GM21447 (cell line): ENCODE data around the gene TTYH2.
"Not testable (repeated sequence)": the region's sequence is repeated elsewhere in the genome, so short reads cannot be mapped to it uniquely, and the experiment has no call there.

Experiments
- ATAC-seq: cut with Tn5 transposase; IDR thresholded peaks from one replicate; pipeline ENCODE4 v1.9.1; 2021; ENCODE audit not compliant: unreplicated experiment

TTYH2 gene

GRCh38 chr17:74212913-74213791, at the start of gene TTYH2:
TTYH2 (plus strand) TSS chr17:74213571; CDS start chr17:74213588, 17 bp downstream.
- peak; percentile 60 for ATAC-seq

- ATAC-seq = no peak
Observed at GRCh38 chr17:74163836-74164235, 49.5 kb upstream of the TTYH2 start.

- ATAC-seq = no peak
Observed at GRCh38 chr17:74164446-74165045, 48.8 kb upstream of the TTYH2 start.

- ATAC-seq = no peak
Observed at GRCh38 chr17:74165797-74166365, 47.5 kb upstream of the TTYH2 start.

GRCh38 chr17:74170924-74171323, 42.4 kb upstream of the TTYH2 start:
- no peak for ATAC-seq

- no peak for ATAC-seq
Observed at GRCh38 chr17:74172700-74173099, 40.7 kb upstream of the TTYH2 start.

GRCh38 chr17:74176546-74177001, 36.8 kb upstream of the TTYH2 start:
- ATAC-seq = no peak

- ATAC-seq = no peak
Observed at GRCh38 chr17:74177018-74177450, 36.3 kb upstream of the TTYH2 start.

- no peak for ATAC-seq
Observed at GRCh38 chr17:74179576-74179975, 33.8 kb upstream of the TTYH2 start.

- no peak for ATAC-seq
Observed at GRCh38 chr17:74180336-74180735, 33.0 kb upstream of the TTYH2 start.

GRCh38 chr17:74181341-74181740, 32.0 kb upstream of the TTYH2 start:
- no peak for ATAC-seq

- ATAC-seq = no peak
Observed at GRCh38 chr17:74182041-74182723, 31.2 kb upstream of the TTYH2 start.

GRCh38 chr17:74183411-74183810, 30.0 kb upstream of the TTYH2 start:
- no peak for ATAC-seq

- no peak for ATAC-seq
Observed at GRCh38 chr17:74185571-74186185, 27.7 kb upstream of the TTYH2 start.

- no peak for ATAC-seq
Observed at GRCh38 chr17:74186498-74186897, 26.9 kb upstream of the TTYH2 start.

GRCh38 chr17:74187761-74188160, 25.6 kb upstream of the TTYH2 start:
- no peak for ATAC-seq

- not testable (repeated sequence) for ATAC-seq
Observed at GRCh38 chr17:74188687-74189086, 24.7 kb upstream of the TTYH2 start.

- peak; percentile 59 for ATAC-seq
Observed at GRCh38 chr17:74190154-74190553, 23.2 kb upstream of the TTYH2 start.

- no peak for ATAC-seq
Observed at GRCh38 chr17:74190807-74191406, 22.5 kb upstream of the TTYH2 start.

GRCh38 chr17:74192950-74193781, 20.2 kb upstream of the TTYH2 start:
- no peak for ATAC-seq
